PC-9 (cell line): ENCODE data around the gene KRT37.

Experiments used
- CTCF ChIP-seq: fragments of 200-600 bp; sonication (generic); conservative IDR thresholded peaks from 2 replicates; pipeline ENCODE4 v1.6.1; 2017; ENCODE audit warnings: mixed run types, antibody characterized with exemption, mild to moderate bottlenecking, moderate library complexity
- EZH2 ChIP-seq: fragments of 200-600 bp; sonication (generic); IDR thresholded peaks from 2 replicates; pipeline ENCODE4 v1.8.0; 2017; ENCODE audit warnings: antibody characterized with exemption, low read depth

GRCh38 chr17:41457676-41458075, 33.3 kb upstream of the KRT37 start:
- TF ChIP-seq CTCF (no peak), EZH2 (no peak)
